HL-60 (cell line): ENCODE measurements around the gene LAMC3.

Source experiments
- GABPA ChIP-seq: IDR thresholded peaks from 2 replicates; pipeline ENCODE4 v1.6.1; 2012; ENCODE audit warnings: low read depth
- POLR2AphosphoS5 ChIP-seq: IDR thresholded peaks from 2 replicates; pipeline ENCODE4 v1.6.1; 2012; ENCODE audit warnings: low read depth
- TF ChIP-seq, protein P1 (sequence below): IDR thresholded peaks from one replicate; pipeline ENCODE4 v1.5.1; 2011; ENCODE audit warnings: low read length, control low read depth, inconsistent platforms; ENCODE audit not compliant: insufficient read depth
- TF ChIP-seq, protein P2 (sequence below): IDR thresholded peaks from 2 replicates; pipeline ENCODE4 v1.6.1; 2012; ENCODE audit warnings: low read depth; ENCODE audit not compliant: insufficient replicate concordance

DNA sequence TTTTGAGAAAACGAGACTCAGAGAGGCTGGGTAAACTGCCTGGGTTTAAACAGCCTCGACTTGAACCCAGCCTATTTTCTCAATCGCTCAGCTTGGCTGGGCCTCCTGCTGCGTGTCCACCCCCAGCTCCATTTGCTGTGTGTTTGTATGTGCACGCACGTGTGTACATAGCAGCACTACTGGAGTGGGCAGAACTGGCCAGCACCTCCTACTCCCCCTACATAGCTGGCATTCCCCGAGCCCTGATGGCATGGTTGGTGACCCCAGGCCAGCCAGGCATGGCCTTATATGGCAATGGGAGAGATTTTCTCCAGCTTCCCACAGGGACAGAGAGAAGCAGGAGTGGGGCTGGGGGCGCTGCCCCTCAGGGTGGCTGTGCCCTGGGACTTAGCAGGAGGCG lies 91.5 kb downstream of the LAMC3 start:
- TF ChIP-seq, protein P1, sequence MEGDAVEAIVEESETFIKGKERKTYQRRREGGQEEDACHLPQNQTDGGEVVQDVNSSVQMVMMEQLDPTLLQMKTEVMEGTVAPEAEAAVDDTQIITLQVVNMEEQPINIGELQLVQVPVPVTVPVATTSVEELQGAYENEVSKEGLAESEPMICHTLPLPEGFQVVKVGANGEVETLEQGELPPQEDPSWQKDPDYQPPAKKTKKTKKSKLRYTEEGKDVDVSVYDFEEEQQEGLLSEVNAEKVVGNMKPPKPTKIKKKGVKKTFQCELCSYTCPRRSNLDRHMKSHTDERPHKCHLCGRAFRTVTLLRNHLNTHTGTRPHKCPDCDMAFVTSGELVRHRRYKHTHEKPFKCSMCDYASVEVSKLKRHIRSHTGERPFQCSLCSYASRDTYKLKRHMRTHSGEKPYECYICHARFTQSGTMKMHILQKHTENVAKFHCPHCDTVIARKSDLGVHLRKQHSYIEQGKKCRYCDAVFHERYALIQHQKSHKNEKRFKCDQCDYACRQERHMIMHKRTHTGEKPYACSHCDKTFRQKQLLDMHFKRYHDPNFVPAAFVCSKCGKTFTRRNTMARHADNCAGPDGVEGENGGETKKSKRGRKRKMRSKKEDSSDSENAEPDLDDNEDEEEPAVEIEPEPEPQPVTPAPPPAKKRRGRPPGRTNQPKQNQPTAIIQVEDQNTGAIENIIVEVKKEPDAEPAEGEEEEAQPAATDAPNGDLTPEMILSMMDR, result no peak
- TF ChIP-seq POLR2AphosphoS5 (no peak), GABPA (no peak)
- TF ChIP-seq, protein P2, sequence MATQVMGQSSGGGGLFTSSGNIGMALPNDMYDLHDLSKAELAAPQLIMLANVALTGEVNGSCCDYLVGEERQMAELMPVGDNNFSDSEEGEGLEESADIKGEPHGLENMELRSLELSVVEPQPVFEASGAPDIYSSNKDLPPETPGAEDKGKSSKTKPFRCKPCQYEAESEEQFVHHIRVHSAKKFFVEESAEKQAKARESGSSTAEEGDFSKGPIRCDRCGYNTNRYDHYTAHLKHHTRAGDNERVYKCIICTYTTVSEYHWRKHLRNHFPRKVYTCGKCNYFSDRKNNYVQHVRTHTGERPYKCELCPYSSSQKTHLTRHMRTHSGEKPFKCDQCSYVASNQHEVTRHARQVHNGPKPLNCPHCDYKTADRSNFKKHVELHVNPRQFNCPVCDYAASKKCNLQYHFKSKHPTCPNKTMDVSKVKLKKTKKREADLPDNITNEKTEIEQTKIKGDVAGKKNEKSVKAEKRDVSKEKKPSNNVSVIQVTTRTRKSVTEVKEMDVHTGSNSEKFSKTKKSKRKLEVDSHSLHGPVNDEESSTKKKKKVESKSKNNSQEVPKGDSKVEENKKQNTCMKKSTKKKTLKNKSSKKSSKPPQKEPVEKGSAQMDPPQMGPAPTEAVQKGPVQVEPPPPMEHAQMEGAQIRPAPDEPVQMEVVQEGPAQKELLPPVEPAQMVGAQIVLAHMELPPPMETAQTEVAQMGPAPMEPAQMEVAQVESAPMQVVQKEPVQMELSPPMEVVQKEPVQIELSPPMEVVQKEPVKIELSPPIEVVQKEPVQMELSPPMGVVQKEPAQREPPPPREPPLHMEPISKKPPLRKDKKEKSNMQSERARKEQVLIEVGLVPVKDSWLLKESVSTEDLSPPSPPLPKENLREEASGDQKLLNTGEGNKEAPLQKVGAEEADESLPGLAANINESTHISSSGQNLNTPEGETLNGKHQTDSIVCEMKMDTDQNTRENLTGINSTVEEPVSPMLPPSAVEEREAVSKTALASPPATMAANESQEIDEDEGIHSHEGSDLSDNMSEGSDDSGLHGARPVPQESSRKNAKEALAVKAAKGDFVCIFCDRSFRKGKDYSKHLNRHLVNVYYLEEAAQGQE, result no peak
